Measurements from ENCODE around the gene IL1RAPL2.

DNA sequence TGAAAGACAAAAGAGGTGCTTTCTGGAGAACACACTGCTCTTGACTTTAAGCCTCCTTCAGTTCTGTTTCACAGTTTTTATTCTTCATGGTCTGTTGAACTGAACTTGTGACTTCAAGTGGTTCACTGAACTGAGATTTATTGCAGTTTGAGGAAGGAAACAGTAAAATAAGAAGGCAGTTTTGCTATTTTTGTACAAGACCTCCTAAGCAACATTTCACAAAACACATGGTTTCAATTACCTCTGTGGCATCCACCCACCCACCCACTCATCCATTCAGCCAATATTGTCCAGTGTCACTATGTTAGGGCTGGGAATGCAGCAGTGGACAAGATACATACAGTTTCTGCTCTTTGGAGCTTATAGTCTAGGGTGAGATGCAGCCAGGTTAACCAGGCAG is 131.3 kb downstream of the IL1RAPL2 start:
- TF ChIP-seq, protein P1, sequence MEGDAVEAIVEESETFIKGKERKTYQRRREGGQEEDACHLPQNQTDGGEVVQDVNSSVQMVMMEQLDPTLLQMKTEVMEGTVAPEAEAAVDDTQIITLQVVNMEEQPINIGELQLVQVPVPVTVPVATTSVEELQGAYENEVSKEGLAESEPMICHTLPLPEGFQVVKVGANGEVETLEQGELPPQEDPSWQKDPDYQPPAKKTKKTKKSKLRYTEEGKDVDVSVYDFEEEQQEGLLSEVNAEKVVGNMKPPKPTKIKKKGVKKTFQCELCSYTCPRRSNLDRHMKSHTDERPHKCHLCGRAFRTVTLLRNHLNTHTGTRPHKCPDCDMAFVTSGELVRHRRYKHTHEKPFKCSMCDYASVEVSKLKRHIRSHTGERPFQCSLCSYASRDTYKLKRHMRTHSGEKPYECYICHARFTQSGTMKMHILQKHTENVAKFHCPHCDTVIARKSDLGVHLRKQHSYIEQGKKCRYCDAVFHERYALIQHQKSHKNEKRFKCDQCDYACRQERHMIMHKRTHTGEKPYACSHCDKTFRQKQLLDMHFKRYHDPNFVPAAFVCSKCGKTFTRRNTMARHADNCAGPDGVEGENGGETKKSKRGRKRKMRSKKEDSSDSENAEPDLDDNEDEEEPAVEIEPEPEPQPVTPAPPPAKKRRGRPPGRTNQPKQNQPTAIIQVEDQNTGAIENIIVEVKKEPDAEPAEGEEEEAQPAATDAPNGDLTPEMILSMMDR (IDR thresholded peaks at IDR 0.05; ENCODE audit: low read depth, low read length) = no peak
- TF ChIP-seq POLR2A (IDR thresholded peaks at IDR 0.05; ENCODE audit: extremely low read depth, insufficient read length) (no peak), MYC (IDR thresholded peaks at IDR 0.05; ENCODE audit: low read depth, low read length) (no peak)
- TF ChIP-seq, protein P2, sequence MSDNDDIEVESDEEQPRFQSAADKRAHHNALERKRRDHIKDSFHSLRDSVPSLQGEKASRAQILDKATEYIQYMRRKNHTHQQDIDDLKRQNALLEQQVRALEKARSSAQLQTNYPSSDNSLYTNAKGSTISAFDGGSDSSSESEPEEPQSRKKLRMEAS (IDR thresholded peaks at IDR 0.05; ENCODE audit: low read depth, low read length) = no peak

All from NB4 (cell line).